Measurements from ENCODE around the gene KIAA0040. TPM values are rescaled to one million over a fixed set of nuclear protein-coding genes. Genes with fewer than 3 reads are reported as not detected.

The KIAA0040 gene
- total RNA-seq, 3 donors from 2014 or later (not counting 1 experiment from before 2014, with no cell fraction given), result 18.0 to 21.2 (median 19.4) TPM

DNA sequence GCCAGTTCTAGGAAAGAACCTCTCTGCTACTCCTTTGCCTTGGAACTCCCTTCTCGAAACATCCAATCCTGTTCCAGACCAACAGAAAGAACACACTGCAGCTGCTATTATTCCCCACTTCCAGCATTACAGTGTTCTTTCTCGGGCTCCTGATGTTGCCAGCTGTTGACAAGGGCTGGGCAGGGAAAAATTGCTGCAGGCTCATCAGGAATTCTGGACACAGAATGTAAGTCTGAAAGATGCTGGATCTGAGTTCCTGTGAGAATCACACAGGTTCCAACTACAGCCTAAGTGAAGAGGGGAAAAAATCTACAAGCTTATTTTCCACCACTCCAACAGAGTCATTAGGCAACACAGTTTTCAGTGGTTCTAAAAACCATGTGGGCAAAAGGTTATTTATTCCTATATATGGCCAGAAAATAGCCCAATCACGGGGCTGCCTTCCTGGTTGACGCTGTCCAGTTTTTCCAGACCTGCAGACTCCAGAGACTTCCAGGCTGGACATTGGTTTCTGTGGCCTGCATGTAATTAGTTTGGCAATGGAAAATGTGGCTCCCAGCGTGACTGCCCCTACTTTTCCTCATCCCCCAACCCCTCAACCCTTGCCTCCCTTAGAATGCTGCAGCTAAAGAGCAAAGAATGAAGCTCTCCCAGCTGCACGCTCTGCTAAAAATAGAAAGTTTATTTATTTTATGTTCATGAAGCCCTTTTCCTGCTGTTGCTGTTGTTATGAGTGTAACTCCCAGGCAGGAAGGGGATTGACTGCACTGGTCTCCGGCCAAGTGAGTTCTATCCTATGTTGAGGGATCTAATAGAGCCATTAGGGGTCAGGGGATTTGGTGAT is 8.3 kb upstream of the KIAA0040 start:
- WGBS (ENCODE audit: insufficient coverage), result 78% methylated on average over 6 of the region's 7 CpGs
- TF ChIP-seq, protein P1, sequence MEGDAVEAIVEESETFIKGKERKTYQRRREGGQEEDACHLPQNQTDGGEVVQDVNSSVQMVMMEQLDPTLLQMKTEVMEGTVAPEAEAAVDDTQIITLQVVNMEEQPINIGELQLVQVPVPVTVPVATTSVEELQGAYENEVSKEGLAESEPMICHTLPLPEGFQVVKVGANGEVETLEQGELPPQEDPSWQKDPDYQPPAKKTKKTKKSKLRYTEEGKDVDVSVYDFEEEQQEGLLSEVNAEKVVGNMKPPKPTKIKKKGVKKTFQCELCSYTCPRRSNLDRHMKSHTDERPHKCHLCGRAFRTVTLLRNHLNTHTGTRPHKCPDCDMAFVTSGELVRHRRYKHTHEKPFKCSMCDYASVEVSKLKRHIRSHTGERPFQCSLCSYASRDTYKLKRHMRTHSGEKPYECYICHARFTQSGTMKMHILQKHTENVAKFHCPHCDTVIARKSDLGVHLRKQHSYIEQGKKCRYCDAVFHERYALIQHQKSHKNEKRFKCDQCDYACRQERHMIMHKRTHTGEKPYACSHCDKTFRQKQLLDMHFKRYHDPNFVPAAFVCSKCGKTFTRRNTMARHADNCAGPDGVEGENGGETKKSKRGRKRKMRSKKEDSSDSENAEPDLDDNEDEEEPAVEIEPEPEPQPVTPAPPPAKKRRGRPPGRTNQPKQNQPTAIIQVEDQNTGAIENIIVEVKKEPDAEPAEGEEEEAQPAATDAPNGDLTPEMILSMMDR (IDR thresholded peaks at IDR 0.05), result no peak
- H3K4me1 ChIP-seq (ENCODE audit: control insufficient read depth, insufficient read depth, low read length), result peaks cover 5% of the 10 kb centered on the region
- Mint-ChIP-seq H3K27me3 (ENCODE audit: low read depth in 2 of 2) (no peaks in the 10 kb centered on the region), H3K4me3 (no peak overlapping the region), H3K9me3 (no peaks in the 10 kb centered on the region), H3K27ac (no peak overlapping the region), H3K4me1 (peaks cover 0 to 2% of the 10 kb centered on the region in 2 donors), H3K36me3 (no peaks in the 10 kb centered on the region)
- ATAC-seq, result no peak
- DNase-seq, result no peak
- intact Hi-C loops (cut with micrococcal nuclease), result no loop called here
- H3K27ac ChIP-seq (ENCODE audit: low read length), result no peak overlapping the region
- no peaks in the 10 kb centered on the region for H3K9me3 ChIP-seq (ENCODE audit: control insufficient read depth, insufficient read depth, low read length)
- no peaks in the 10 kb centered on the region for H3K27me3 ChIP-seq (ENCODE audit: control insufficient read depth, insufficient read depth, low read length)
- H3K4me3 ChIP-seq (ENCODE audit: low read length), result no peak overlapping the region
- no peaks in the 10 kb centered on the region for H3K36me3 ChIP-seq (ENCODE audit: control insufficient read depth, insufficient read depth, low read length)

DNA sequence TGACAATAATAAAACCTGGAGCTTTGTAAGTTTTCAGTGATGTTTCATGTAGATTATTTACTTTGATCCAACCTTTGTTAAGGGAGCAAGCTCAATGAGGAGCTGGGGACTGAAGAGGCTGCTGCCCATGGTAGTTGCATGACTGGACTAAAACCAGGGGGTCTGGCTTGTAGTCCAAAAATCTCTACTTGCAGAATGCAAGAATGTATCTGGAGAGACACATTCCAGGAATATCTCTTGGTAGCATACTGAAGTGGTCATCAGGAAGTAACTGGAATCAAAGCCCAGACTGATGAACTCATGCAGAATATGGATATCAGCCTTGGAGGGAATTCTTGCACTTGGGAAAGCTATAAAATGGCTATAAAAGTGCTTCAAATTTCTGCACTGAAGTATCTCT is 5.8 kb upstream of the KIAA0040 start:
- Histone ChIP-seq H3K27me3 (ENCODE audit: control insufficient read depth, insufficient read depth, low read length) (no peaks in the 10 kb centered on the region), H3K27ac (ENCODE audit: low read length) (no peak overlapping the region), H3K36me3 (ENCODE audit: control insufficient read depth, insufficient read depth, low read length) (no peaks in the 10 kb centered on the region), H3K9me3 (ENCODE audit: control insufficient read depth, insufficient read depth, low read length) (no peaks in the 10 kb centered on the region), H3K4me3 (ENCODE audit: low read length) (no peak overlapping the region), H3K4me1 (ENCODE audit: control insufficient read depth, insufficient read depth, low read length) (peaks cover 6% of the 10 kb centered on the region)
- TF ChIP-seq, protein P1 (IDR thresholded peaks at IDR 0.05), result no peak
- intact Hi-C loops (cut with micrococcal nuclease), result no loop called here
- no peak overlapping the region for H3K27ac Mint-ChIP-seq
- no peaks in the 10 kb centered on the region for H3K36me3 Mint-ChIP-seq
- DNase-seq (no peak), ATAC-seq (no peak)
- H3K4me1 Mint-ChIP-seq, result peaks cover 0 to 5% of the 10 kb centered on the region in 2 donors
- H3K4me3 Mint-ChIP-seq, result no peak overlapping the region
- H3K27me3 Mint-ChIP-seq (ENCODE audit: low read depth in 2 of 2), result no peaks in the 10 kb centered on the region
- H3K9me3 Mint-ChIP-seq, result no peaks in the 10 kb centered on the region

DNA sequence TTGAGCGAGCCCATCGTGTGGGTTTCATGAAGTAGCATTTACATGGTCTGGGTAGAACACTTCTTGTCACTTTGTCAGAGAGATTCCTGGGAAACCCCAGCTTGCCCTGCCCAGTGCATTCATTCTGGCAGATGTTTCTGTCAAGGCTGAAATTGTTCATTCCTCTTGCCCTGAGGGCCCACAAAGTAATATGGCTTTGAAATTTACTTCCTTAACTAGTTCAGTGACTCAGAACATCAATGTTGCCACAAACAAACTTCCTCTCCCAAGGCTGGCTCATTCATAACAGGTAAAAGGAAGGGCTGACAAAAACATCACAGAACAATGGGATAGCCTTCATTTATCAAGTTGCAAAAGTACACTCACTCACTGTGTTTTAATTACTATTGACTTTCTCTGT is 5.0 kb upstream of the KIAA0040 start:
- no peaks in the 10 kb centered on the region for H3K27me3 Mint-ChIP-seq (ENCODE audit: low read depth in 2 of 2)
- H3K27ac ChIP-seq (ENCODE audit: low read length), result peak overlapping the region; percentile 35
- peaks cover 11% of the 10 kb centered on the region for H3K4me1 ChIP-seq (ENCODE audit: control insufficient read depth, insufficient read depth, low read length)
- no peaks in the 10 kb centered on the region for H3K9me3 Mint-ChIP-seq
- H3K36me3 Mint-ChIP-seq, result no peaks in the 10 kb centered on the region
- intact Hi-C loops (cut with micrococcal nuclease), result no loop called here
- ATAC-seq (no peak), DNase-seq (no peak)
- 68% methylated on average over 2 of the region's 2 CpGs for WGBS (ENCODE audit: insufficient coverage)
- no peak overlapping the region for H3K27ac Mint-ChIP-seq
- no peak overlapping the region for H3K4me3 Mint-ChIP-seq
- H3K9me3 ChIP-seq (ENCODE audit: control insufficient read depth, insufficient read depth, low read length), result no peaks in the 10 kb centered on the region
- no peak overlapping the region for H3K4me3 ChIP-seq (ENCODE audit: low read length)
- no peaks in the 10 kb centered on the region for H3K27me3 ChIP-seq (ENCODE audit: control insufficient read depth, insufficient read depth, low read length)
- H3K4me1 Mint-ChIP-seq, result peaks cover 0 to 10% of the 10 kb centered on the region in 2 donors
- TF ChIP-seq, protein P1 (IDR thresholded peaks at IDR 0.05), result no peak
- no peaks in the 10 kb centered on the region for H3K36me3 ChIP-seq (ENCODE audit: control insufficient read depth, insufficient read depth, low read length)

DNA sequence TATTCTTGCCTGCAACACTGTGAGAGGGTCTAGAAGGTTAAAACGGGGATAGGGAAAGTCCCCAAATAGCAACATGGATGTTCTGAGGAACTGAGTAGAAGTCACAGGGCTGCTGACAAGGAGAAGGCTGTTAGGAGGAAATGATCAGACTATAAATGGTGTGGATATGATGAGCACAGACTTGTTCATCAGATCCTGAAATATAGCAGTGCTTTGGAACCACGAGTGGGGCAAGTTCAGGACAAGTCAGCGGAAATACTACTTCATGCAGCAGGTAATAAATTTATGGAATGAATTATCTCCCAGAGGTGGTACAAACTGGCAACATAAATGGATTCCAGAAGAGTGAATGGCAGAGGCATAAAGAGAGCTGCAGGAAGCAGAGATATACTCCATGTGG is 3.2 kb upstream of the KIAA0040 start:
- ATAC-seq (no peak), DNase-seq (no peak)
- Mint-ChIP-seq H3K9me3 (no peaks in the 10 kb centered on the region), H3K36me3 (no peaks in the 10 kb centered on the region), H3K4me3 (no peak overlapping the region), H3K27ac (no peak overlapping the region), H3K27me3 (ENCODE audit: low read depth in 2 of 2) (no peaks in the 10 kb centered on the region), H3K4me1 (peaks cover 9 to 18% of the 10 kb centered on the region in 2 donors)
- H3K27me3 ChIP-seq (ENCODE audit: control insufficient read depth, insufficient read depth, low read length), result no peaks in the 10 kb centered on the region
- intact Hi-C loops (cut with micrococcal nuclease), result no loop called here
- H3K9me3 ChIP-seq (ENCODE audit: control insufficient read depth, insufficient read depth, low read length), result no peaks in the 10 kb centered on the region
- H3K27ac ChIP-seq (ENCODE audit: low read length), result no peak overlapping the region
- peaks cover 22% of the 10 kb centered on the region for H3K4me1 ChIP-seq (ENCODE audit: control insufficient read depth, insufficient read depth, low read length)
- TF ChIP-seq, protein P1 (IDR thresholded peaks at IDR 0.05), result no peak
- no peak overlapping the region for H3K4me3 ChIP-seq (ENCODE audit: low read length)
- WGBS (ENCODE audit: insufficient coverage), result 71% methylated on average over 3 of the region's 3 CpGs
- no peaks in the 10 kb centered on the region for H3K36me3 ChIP-seq (ENCODE audit: control insufficient read depth, insufficient read depth, low read length)

Measured in natural killer cell (primary cell).